ENCODE measurements around the gene SNX32.

Gene SNX32

DNA sequence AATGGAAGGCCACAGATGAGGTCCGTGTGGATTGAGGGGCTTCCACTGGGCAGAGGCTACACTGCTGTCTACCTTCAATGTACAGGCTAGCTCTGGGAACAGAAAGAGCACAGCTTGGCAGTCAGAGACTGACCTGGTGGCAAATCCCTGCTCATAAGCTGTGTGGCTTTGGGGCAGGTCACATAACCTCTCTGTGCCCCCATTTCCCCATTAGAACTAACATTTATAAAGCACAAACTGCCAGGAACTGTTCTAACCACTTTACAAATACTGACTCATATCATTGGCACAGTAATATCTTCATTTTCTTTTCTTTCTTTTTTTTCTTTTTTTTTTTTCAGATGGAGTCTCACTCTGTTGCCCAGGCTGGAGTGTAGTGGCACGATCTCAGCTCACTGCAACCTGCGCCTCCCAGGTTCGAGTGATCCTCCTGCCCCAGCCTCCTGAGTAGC lies 63.3 kb downstream of the SNX32 start:
- H3K27me3 ChIP-seq (ENCODE audit: control insufficient read depth, insufficient read depth, low read length) = no peaks in the 10 kb centered on the region
- no peaks in the 10 kb centered on the region for H3K4me1 ChIP-seq
- no peak overlapping the region for H2AFZ ChIP-seq
- TF ChIP-seq, protein P1, sequence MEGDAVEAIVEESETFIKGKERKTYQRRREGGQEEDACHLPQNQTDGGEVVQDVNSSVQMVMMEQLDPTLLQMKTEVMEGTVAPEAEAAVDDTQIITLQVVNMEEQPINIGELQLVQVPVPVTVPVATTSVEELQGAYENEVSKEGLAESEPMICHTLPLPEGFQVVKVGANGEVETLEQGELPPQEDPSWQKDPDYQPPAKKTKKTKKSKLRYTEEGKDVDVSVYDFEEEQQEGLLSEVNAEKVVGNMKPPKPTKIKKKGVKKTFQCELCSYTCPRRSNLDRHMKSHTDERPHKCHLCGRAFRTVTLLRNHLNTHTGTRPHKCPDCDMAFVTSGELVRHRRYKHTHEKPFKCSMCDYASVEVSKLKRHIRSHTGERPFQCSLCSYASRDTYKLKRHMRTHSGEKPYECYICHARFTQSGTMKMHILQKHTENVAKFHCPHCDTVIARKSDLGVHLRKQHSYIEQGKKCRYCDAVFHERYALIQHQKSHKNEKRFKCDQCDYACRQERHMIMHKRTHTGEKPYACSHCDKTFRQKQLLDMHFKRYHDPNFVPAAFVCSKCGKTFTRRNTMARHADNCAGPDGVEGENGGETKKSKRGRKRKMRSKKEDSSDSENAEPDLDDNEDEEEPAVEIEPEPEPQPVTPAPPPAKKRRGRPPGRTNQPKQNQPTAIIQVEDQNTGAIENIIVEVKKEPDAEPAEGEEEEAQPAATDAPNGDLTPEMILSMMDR (IDR thresholded peaks at IDR 0.05) = no peak
- H3K27ac ChIP-seq = no peak overlapping the region
- no peaks in the 10 kb centered on the region for H3K9me3 ChIP-seq (ENCODE audit: control insufficient read depth, low read length)
- H3K36me3 ChIP-seq (ENCODE audit: control insufficient read depth, insufficient read depth, low read length) = no peaks in the 10 kb centered on the region
- no peak overlapping the region for H3K9ac ChIP-seq
- H3K4me2 ChIP-seq (ENCODE audit: low read length) = no peak overlapping the region
- no peaks in the 10 kb centered on the region for H3K79me2 ChIP-seq
- no peak overlapping the region for H3K4me3 ChIP-seq (ENCODE audit: low read depth, low read length)

DNA sequence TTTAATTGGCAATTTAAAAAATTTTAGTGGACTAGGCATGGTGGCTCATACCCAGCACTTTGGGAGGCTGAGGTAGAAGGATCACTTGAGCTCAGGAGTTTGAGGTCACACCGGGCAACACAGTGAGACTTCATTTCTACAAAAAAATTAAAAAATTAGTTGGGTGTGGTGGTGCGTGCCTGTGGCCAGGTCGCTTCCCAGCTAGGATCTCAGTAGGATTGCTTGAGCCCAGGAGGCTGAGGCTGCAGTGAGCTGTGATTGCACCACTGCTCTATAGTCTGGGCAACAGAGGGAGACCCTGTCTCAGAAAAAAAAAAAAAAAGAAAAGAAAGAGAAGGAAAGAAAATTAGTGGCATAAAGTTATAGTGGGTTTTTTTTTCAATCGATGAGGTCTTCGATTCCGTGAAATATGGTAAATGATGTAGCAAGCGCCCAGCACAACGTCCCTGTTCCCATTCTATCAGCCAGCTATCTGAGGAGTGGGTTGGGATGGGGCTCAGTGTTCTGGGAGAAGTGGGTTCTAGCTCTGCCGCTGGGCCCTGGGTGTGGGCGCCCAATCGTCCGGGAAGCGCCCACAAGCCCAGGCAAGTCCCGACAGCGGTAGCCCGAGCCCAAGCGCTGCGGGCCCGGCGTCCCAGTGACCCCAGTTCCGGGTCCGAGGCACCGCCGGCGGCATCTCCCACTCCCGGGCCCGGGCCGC lies 65.0 kb downstream of the SNX32 start:
- no peaks in the 10 kb centered on the region for H3K27me3 ChIP-seq (ENCODE audit: control insufficient read depth, insufficient read depth, low read length)
- TF ChIP-seq, protein P1 (IDR thresholded peaks at IDR 0.05) = no peak
- no peak overlapping the region for H3K4me3 ChIP-seq (ENCODE audit: low read depth, low read length)
- no peaks in the 10 kb centered on the region for H3K79me2 ChIP-seq
- no peaks in the 10 kb centered on the region for H3K36me3 ChIP-seq (ENCODE audit: control insufficient read depth, insufficient read depth, low read length)
- no peaks in the 10 kb centered on the region for H3K4me1 ChIP-seq
- H3K9ac ChIP-seq = no peak overlapping the region
- no peak overlapping the region for H3K4me2 ChIP-seq (ENCODE audit: low read length)
- H3K9me3 ChIP-seq (ENCODE audit: control insufficient read depth, low read length) = no peaks in the 10 kb centered on the region
- H3K27ac ChIP-seq = no peak overlapping the region
- peak overlapping the region; percentile 58 for H2AFZ ChIP-seq

DNA sequence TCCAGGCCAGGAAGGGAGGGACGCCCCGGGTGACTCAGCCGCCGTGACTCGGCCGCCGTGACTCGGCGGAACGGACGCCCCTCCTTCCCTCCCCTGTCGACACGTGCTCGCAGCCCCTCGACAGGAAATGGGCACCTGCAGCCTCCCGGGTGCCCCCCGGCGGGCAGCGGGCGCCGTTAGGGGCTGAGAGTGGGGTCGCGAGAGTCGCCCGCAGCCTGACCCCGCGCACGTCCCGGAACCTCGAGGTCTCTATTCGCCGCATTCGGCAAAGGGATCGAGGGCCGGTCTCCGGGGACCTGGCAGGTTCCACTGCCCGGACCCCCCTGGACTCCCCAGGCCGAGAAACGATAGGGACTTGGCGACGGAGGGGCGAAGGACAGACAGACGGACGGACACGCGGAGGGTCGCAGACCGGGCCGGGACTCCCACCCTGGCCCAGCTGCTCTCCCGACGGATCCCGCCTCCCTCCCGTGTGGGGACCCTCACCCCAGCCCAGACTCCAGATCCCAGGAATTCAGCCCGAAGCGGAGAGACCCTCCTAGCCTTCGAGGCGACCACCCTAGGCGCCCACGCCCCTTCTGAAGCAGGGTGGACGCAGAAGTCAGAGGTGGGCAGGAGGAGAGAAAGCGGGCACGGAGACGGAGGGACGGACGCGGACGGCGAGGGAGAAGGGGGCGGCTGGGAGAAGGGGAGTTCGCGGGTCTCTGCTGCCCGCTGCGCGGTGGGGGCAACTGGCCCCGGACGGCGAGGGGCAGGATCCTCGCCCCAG lies 65.8 kb downstream of the SNX32 start:
- TF ChIP-seq, protein P1 (IDR thresholded peaks at IDR 0.05) = no peak

DNA sequence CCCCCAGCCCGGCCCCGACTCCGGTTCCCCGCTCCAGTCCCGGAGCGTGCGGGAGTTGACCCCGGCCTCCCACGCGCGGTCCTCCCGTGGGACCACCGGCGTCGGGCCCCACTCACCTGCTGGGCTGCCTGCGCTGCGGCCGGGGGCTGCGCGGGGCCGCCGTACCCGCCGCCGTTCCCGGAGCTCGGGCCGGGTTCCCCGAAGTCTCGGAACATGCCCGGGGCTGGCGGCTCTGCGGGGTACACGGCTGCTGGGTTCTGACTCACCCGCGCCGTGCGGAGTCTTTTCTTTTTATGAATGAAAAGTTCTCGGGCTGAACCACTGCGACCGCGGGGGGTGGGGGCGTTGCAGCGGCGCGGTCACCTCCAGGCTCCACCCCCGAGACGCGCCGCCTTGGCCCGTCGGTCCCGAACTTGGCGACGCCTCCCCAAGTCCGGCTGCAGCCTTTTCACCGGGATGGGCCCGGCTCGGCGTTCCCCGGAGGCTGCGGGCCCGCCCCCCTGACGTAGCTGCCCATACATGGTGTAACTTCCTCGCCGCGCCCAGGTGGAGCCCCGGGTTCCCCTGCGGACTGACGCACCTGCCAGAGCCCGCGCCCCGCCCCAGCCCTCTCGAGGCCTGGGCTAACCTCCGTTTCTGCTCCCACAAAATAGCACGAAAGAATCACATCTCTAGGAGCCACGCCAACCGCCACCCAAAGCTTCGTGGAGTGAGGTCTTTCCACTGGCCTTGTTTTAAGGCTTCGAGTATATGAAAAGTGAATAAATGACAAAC lies 66.5 kb downstream of the SNX32 start, which contains the start of gene FOSL1:
Gene FOSL1, minus strand, starts transcription at position 264 of the 774 bp plus-strand sequence. Its CDS starts 49 bp downstream, at position 215.
- TF ChIP-seq, protein P1 (IDR thresholded peaks at IDR 0.05) = no peak
- H3K4me3 ChIP-seq (ENCODE audit: low read depth, low read length) = peak within 1 kb of the TSS; percentile 31
- H3K4me1 ChIP-seq = no peaks in the 10 kb centered on the region
- peak within 1 kb of the TSS; percentile 58 for H2AFZ ChIP-seq
- H3K79me2 ChIP-seq = no peaks in the 10 kb centered on the region
- H3K27ac ChIP-seq = no peak within 1 kb of the TSS
- H3K36me3 ChIP-seq (ENCODE audit: control insufficient read depth, insufficient read depth, low read length) = no peaks in the 10 kb centered on the region
- H3K27me3 ChIP-seq (ENCODE audit: control insufficient read depth, insufficient read depth, low read length) = no peaks in the 10 kb centered on the region
- no peak within 1 kb of the TSS for H3K9ac ChIP-seq
- H3K4me2 ChIP-seq (ENCODE audit: low read length) = peak within 1 kb of the TSS; percentile 74
- H3K9me3 ChIP-seq (ENCODE audit: control insufficient read depth, low read length) = no peaks in the 10 kb centered on the region

More for the DNA sequence above, 65.8 kb downstream of the SNX32 start:
- H3K4me3 ChIP-seq (ENCODE audit: low read depth, low read length) = peak overlapping the region; percentile 31
- peak overlapping the region; percentile 74 for H3K4me2 ChIP-seq (ENCODE audit: low read length)
- H3K36me3 ChIP-seq (ENCODE audit: control insufficient read depth, insufficient read depth, low read length) = no peaks in the 10 kb centered on the region
- H3K27me3 ChIP-seq (ENCODE audit: control insufficient read depth, insufficient read depth, low read length) = no peaks in the 10 kb centered on the region
- H3K9ac ChIP-seq = no peak overlapping the region
- no peak overlapping the region for H3K27ac ChIP-seq
- H3K4me1 ChIP-seq = no peaks in the 10 kb centered on the region
- H2AFZ ChIP-seq = peak overlapping the region; percentile 58
- H3K9me3 ChIP-seq (ENCODE audit: control insufficient read depth, low read length) = no peaks in the 10 kb centered on the region
- no peaks in the 10 kb centered on the region for H3K79me2 ChIP-seq
